ELF-1 (cell line): ENCODE data around the gene CLIC3.
A peak's percentile ranks its signal among the peaks of the same experiment; 100 is the strongest.

Experiments used
- DNase-seq: peaks from one replicate; pipeline ENCODE4 v3.0.0-alpha.2; 2016; ENCODE audit warnings: low read depth, low spot score

Gene CLIC3

DNA sequence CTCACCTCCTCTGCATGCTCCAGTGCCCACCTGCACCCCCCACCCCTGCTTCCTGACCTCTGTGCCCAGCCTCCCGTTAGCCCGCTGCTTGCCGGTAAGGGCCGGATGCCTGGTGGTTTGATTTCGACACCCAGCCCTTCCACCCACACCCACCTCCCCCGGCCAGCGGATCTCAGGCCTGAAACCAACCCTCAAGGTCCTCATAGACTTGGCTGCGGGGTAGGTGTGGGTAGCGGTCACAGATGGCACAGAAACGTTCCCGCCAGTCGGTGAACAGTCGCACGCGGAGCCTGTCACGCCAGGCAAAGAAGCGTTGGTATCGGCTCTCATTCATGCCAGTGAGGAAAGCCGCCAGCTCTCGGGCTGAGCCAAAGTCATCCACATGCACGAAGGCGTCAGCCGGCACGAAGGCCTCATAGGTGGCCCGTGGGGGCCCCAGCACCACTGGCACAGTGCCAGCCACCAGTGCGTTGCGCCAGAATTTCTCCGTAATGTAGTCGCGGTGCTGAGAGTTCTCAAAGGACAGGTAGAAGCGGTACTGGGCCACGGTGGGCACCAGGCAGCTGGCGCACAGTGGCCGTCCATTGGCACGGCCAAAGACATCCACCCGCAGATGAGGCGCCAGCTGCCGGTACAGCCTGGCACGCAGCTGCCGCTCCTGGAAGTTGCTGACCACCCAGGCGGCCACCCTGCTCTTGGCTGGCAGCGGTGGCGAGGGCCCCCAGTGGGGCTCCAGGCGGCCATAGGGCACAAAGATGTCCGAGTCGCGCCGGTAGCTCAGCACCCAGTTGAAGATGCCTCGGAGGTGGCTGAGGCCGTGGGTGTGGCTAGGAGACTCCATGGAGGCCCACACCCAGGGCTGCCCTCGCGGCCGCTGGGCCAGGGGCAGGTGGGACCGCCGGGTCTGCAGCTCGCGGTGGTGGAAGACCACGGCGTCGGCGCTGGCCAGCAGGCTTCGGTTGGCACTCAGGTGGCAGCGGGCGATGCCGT is 34.5 kb upstream of the CLIC3 start:
- no peak for DNase-seq

GRCh38 chr9:137030006-137030405 is 33.6 kb upstream of the CLIC3 start:
- no peak for DNase-seq

DNA sequence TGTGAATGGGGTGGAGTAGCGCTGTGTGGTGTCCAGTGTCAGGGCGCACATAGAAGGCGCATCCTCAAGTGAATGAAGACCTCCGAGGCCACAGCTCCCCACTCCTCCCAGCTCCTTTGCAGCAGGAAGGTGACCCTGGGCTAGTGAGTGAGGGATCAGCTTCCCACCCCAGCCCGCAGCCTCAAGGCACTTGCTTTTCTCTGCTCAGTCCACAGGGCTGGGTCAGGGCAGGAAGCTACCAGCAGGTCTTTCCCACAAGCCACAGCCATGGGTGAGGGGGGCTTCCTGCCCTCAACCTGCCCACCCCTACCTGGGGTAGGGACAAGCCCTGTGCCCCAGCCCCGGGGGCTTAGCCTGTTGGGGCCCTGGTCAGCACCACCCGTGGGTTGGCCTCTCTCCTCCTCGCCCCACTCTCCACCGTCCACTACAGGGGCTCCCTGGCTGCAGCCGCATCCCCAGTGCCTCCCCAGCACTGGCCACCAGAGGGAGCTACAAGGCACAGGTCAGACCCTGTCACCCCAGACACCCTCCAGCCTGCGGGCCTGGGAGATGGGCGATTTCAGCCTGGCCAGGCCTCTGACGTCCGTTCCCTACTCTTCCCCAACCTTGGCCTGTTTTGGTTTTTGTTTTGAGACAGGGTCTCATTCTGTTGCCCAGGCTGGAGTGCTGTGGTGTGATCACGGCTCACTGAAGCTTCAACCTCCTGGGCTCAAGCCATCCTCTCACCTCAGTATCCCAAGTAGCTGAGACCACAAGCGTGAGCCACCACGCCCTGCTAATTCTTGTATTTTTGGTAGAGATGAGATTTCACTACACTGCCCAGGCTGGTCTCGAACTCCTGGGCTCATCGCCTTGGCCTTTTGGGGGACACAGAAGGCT is 32.9 kb upstream of the CLIC3 start:
- peak; percentile 84 for DNase-seq

GRCh38 chr9:137028263-137029057 is 32.1 kb upstream of the CLIC3 start:
- peak; percentile 31 for DNase-seq

DNA sequence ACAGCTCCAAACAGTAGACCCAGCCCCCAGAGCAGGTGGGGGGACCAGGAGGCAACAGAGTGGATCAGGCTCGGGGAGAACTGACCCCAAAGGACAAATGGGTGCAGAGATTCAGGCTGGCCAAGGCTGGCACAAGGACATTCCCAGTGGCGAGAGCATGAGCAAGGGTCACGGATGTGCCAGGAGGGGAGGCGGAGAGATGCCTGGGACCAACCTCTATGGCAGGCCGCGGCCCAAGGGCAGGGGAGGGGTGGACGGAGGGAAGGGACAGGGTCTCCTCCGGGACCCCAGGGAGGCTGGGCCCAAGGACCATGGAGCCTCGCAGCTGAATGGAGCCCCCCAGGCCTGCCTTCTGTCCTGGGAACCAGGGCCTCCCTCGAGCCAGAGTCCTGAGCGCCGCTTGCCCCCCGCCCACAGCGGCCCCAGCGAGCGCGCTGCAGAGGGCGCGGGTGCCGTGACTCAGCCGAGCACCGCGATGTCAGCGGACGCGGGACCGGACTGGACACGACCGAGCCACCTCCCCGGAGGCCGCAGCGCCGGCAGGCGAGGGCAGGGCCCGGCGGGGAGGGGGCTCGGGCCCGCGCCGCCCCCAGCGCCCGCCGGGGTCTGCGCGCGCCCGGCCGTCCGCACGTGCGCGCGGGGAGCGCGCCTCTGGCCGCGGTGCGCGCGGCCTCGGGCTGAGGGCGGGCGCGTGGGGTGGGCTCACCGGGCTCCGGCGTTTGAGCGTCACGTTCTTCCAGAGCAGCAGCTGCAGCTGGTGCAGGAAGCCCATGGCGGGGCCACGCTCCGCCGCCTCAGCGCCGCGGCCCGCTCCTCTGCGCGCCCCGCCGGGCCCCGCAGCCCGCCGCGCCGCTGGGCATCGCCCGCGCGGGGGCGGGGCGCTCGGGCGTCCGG is 31.2 kb upstream of the CLIC3 start, which contains the start of gene ABCA2:
ABCA2 (minus strand) TSS at position 869 of the 894 bp plus-strand sequence; CDS start at position 772, 97 bp downstream.
- no peak for DNase-seq

DNA sequence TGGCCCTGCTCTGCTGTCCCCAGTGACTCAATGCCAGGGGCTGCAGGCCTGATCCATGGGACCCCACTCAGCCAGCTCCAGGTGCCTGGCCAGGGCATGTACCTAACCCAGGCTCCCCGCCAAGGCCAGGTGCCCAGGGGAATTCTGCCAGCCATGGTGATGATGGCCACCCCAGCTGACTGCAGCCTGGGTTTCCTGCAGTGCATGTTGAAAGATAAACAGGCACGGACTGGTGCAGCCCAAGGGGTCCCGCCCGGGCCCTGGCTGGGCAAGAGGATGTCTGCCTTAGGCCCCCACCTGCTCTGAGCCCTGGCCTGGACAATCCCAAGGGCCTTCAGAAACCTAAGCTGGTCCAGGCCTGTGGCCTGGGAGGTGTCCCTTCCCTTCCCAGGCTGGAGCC is 30.5 kb upstream of the CLIC3 start:
- DNase-seq, result no peak

- no peak for DNase-seq
These were observed 30.0 kb upstream of the CLIC3 start for GRCh38 chr9:137026384-137026783.

DNA sequence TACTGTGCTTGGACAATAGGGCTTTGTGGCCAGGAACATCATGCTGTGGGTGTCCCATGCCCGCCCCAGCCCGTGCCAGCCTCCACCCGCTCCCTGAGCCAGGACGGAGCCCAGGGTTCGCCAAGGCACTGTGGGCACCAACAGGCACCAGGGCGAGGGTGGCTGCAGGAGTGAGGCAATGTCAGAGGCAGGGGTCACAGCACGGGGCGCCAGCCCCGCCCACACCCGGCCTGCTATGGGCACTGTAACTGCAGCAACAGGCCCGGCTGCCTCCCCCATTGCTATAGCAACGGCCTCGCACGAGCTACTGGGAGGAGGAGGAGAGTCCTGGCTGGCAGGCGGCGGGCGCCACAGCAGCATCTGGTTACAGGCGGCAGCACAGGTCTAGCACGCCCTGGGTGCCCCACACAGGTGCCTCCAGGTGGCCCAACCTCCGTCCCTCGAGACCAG is 29.2 kb upstream of the CLIC3 start:
- DNase-seq, result peak; percentile 44

DNA sequence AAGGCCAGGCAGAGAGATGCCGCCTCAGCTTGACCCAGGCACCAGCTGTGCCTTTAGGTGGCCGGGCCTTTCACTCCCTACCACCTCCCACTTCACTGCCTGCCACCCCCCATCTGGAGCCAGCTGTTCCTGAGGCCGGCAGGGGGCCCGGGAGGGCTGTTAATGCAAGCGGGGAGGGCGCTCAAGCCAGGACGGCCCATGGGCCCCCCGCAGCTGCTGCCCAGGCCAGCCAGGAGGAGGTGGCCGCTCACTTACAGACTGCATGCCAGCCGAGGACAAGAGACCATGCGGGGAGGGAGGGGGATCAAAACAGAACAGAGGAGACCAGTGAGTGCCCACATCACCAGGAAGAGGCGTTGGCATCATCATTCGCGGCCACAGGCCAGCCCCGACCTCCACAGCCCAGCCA is 27.2 kb upstream of the CLIC3 start:
- no peak for DNase-seq

DNA sequence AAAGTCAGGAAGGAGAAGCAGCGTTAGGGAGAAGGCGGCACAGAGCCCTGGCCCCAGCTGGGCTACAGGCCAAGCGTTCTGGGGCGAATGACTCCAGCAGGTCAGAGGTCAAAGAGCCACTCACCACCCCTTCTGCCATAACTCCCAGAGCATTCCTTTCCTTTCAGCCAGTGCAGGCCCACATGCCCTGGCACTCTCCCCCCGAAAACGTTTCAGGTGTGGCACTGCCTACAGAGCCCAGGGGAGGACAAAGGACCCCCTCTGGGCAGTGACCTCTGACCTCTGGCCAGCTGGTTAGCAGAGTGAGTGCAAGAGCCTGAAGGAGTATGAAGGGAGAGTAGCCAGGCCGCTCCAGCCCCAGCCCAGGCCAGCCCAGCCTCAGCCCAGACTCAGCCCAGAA is 26.8 kb upstream of the CLIC3 start:
- no peak for DNase-seq

- no peak for DNase-seq
These were observed 26.3 kb upstream of the CLIC3 start for GRCh38 chr9:137022662-137023008.

- peak; percentile 89 for DNase-seq
These were observed 25.8 kb upstream of the CLIC3 start for GRCh38 chr9:137021979-137022661.

- no peak for DNase-seq
These were observed 25.2 kb upstream of the CLIC3 start for GRCh38 chr9:137021568-137021978.

GRCh38 chr9:137020771-137021567 is 24.6 kb upstream of the CLIC3 start:
- no peak for DNase-seq

DNA sequence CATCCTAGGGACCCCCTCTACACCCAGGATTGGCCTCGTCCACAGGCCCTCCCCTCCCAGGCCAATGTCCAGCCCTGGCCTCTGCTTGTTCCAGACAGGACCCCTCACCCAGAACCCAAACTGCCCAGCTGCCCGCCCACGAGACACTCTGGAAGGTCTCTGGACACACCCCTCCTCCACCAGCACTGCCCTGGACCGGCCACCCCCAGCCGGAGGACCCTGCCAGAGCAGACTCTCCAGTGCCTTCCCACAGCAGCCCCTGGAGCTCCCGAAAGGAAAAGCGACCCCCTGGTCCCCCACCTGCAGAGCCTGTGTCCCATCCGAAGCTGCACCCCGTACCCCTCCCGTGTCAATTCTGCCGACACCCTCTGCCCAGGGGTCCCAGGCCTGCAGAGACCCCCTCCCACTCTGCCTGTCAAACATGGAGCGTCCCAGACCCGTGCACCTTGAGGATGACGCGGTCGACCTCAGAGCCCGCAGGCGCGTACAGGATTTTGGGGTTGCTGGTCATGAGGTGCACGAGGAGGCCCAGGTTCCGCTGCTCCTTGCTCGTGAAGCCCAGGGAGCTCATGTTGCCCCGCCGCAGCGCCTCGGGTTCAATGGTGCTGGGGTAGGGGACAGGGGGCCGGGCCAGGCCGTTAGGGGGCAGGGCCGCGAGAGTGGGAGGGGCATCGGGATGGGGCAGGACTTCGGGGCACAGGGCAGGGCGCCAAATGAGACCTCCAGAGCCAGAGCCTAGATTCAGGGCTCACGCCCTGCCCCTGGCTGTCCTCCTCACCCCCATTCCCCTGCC is 23.7 kb upstream of the CLIC3 start:
- no peak for DNase-seq

DNA sequence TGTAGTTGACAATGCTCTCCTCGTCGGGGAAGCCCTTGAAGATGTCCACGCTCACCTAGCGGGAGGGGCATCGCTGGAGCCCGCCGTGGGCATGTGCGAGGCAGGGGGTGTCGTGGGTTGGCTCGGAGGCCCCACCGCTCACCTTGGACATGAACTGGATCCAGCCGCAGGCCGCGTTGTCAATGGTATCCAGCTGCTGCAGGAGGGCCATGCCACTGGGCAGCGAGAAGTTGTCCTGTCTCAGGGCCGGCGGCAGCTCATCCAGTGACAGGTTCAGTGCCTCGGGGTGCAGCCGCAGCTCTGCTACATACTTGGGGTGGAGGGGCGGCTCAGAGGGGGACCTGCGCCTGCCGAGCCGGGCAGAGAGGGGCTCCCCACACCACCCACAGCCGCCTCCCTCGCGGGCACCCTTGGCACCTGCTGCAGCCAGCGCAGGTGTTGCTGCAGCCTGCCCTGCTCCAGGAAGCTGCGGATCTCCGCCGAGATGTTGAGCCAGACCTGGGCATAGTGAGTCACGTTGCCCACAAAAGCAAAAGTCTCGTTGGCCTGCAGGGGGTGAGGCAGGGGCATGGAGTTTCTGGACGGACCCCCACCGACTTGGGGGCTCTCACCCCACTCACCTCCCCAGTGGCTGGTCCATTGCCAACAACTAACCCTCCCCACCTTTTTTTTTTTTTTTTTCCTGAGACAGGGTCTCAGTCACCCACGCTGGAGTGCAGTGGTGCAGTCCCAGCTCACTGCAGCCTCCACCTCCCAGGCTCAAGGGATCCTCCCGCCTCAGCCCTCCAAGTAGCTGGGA is 22.6 kb upstream of the CLIC3 start:
- no peak for DNase-seq

GRCh38 chr9:137017791-137018497 is 21.6 kb upstream of the CLIC3 start:
- DNase-seq, result no peak
